PC-3 (cell line): ENCODE data around the gene PLXNA4. TPM values are rescaled to one million over a fixed set of nuclear protein-coding genes. Genes with fewer than 3 reads are reported as not detected.

Experiments used
- ATAC-seq: fragments of 200-7000 bp; cut with Tn5 transposase; 2 replicates; pipeline ENCODE4 v1.9.1; 2020; ENCODE audit warnings: mild to moderate bottlenecking, moderate library complexity
- BruUV-seq: library from RNA; stranded (reverse); fragments of 400-500 nt; replicated peaks from 2 replicates; lab custom pipeline; 2021; lab: Mats Ljungman, UMichigan
- CTCF ChIA-PET: fragments of 300-600 bp; sonication (Branson Sonifier 250); formaldehyde crosslinking; loops from one replicate; lab custom pipeline; 2022; ENCODE audit warnings: antibody characterized with exemption; lab: Charles Lee
- POLR2A ChIA-PET: fragments of 300-600 bp; sonication (Branson Sonifier 250); formaldehyde crosslinking; loops from one replicate; lab custom pipeline; 2022; ENCODE audit warnings: antibody characterized with exemption; ENCODE audit not compliant: unreplicated experiment; lab: Charles Lee
- DNase-seq: peaks from one replicate; pipeline ENCODE4 v3.0.0-alpha.2; 2015
- H2AFZ ChIP-seq: fragments of 300-600 bp; sonication (generic); 2 replicates; pipeline ENCODE4 v1.6.0; 2016; ENCODE audit warnings: antibody characterized with exemption, low read length
- H3F3A ChIP-seq: fragments of 300-600 bp; sonication (generic); one replicate; pipeline ENCODE4 v1.6.0; 2017; ENCODE audit warnings: antibody characterized with exemption, low read length, control low read depth, mild to moderate bottlenecking; ENCODE audit not compliant: unreplicated experiment
- H3K27ac ChIP-seq: fragments of 300-600 bp; sonication (generic); 2 replicates; pipeline ENCODE4 v1.5.1; 2016; ENCODE audit warnings: mild to moderate bottlenecking, low read length
- H3K27me3 ChIP-seq: fragments of 300-600 bp; sonication (generic); 2 replicates; pipeline ENCODE4 v1.6.1; 2016; ENCODE audit warnings: low read length, mixed read lengths
- H3K36me3 ChIP-seq: fragments of 300-600 bp; sonication (generic); 2 replicates; pipeline ENCODE4 v1.6.1; 2016; ENCODE audit warnings: low read depth, mixed run types, low read length, mixed read lengths
- H3K4me1 ChIP-seq: fragments of 300-600 bp; sonication (generic); 2 replicates; pipeline ENCODE4 v1.5.1; 2016; ENCODE audit warnings: low read length; ENCODE audit not compliant: insufficient read depth
- H3K4me2 ChIP-seq: fragments of 300-600 bp; sonication (generic); 2 replicates; pipeline ENCODE4 v1.6.0; 2016; ENCODE audit warnings: low read length
- H3K4me3 ChIP-seq: fragments of 300-600 bp; sonication (generic); 2 replicates; pipeline ENCODE4 v1.5.1; 2016; ENCODE audit warnings: mild to moderate bottlenecking, low read length, mixed read lengths
- H3K79me2 ChIP-seq: fragments of 300-600 bp; sonication (generic); 2 replicates; pipeline ENCODE4 v1.6.1; 2017; ENCODE audit warnings: low read length, mixed read lengths
- H3K9ac ChIP-seq: fragments of 300-600 bp; sonication (generic); 2 replicates; pipeline ENCODE4 v1.6.0; 2016; ENCODE audit warnings: mild to moderate bottlenecking, low read length
- H3K9me2 ChIP-seq: fragments of 300-600 bp; sonication (generic); replicated peaks from 2 replicates; pipeline ENCODE4 v1.6.1; 2016; ENCODE audit warnings: mixed run types, low read length, mixed read lengths
- H3K9me3 ChIP-seq: fragments of 300-600 bp; sonication (generic); 2 replicates; pipeline ENCODE4 v1.6.1; 2016; ENCODE audit warnings: low read length, mixed read lengths
- H4K20me1 ChIP-seq: fragments of 300-600 bp; sonication (generic); 2 replicates; pipeline ENCODE4 v1.6.1; 2016; ENCODE audit warnings: low read length, mixed read lengths
- CTCF ChIP-seq: fragments of 300-600 bp; sonication (generic); conservative IDR thresholded peaks from 2 replicates; pipeline ENCODE4 v1.5.1; 2017; ENCODE audit warnings: antibody characterized with exemption, low read depth, mild to moderate bottlenecking, low read length
- EZH2 ChIP-seq: fragments of 300-600 bp; sonication (generic); IDR thresholded peaks from one replicate; pipeline ENCODE4 v1.6.1; 2017; ENCODE audit warnings: antibody characterized with exemption, mild to moderate bottlenecking, low read length; ENCODE audit not compliant: unreplicated experiment
- EZH2phosphoT487 ChIP-seq: fragments of 300-600 bp; sonication (generic); IDR thresholded peaks from 2 replicates; pipeline ENCODE4 v1.6.1; 2018; ENCODE audit warnings: mild to moderate bottlenecking, antibody characterized with exemption, low read length, borderline replicate concordance
- intact Hi-C: fragments of 100-400 bp; cut with micrococcal nuclease; formaldehyde crosslinking; loops from 2 replicates; pipeline ENCODE4 v1.9.0; 2023
- total RNA-seq: library from RNA; depleted of rRNA; stranded (reverse); fragments of >200 nt; gene quantifications from 2 replicates; pipeline ENCODE4 v1.2.3, GENCODE V29; 2014

The PLXNA4 gene
- total RNA-seq, 1 experiment from 2014 or later, result 1.2 TPM

GRCh38 chr7:132243051-132243450, 333.2 kb downstream of the PLXNA4 start:
- Histone ChIP-seq H3K4me2 (no peak overlapping the region), H3K4me3 (no peak overlapping the region), H3F3A (no peaks in the 10 kb centered on the region), H3K9ac (no peak overlapping the region), H2AFZ (no peak overlapping the region), H3K79me2 (no peaks in the 10 kb centered on the region), H3K27me3 (peaks cover 18% of the 10 kb centered on the region; the same call in 1 of the 2 replicates), H4K20me1 (no peaks in the 10 kb centered on the region), H3K9me3 (no peaks in the 10 kb centered on the region), H3K27ac (no peak overlapping the region), H3K9me2 (no peaks in the 10 kb centered on the region), H3K4me1 (no peaks in the 10 kb centered on the region), H3K36me3 (no peaks in the 10 kb centered on the region)
- CTCF ChIA-PET, result no interaction called here
- TF ChIP-seq CTCF (no peak), EZH2 (no peak), EZH2phosphoT487 (no peak)
- DNase-seq (no peak), ATAC-seq (no peak)
- BruUV-seq, result no TSS peak
- POLR2A ChIA-PET, result no interaction called here
- intact Hi-C loops, result no loop called here

GRCh38 chr7:132242192-132242812, 334.0 kb downstream of the PLXNA4 start:
- Histone ChIP-seq H3K36me3 (no peaks in the 10 kb centered on the region), H2AFZ (no peak overlapping the region), H3K9me2 (no peaks in the 10 kb centered on the region), H3K79me2 (no peaks in the 10 kb centered on the region), H3K4me3 (no peak overlapping the region), H3K9me3 (no peaks in the 10 kb centered on the region), H4K20me1 (no peaks in the 10 kb centered on the region), H3K27me3 (peaks cover 18% of the 10 kb centered on the region; the same call in 1 of the 2 replicates), H3K9ac (no peak overlapping the region), H3F3A (no peaks in the 10 kb centered on the region), H3K27ac (no peak overlapping the region), H3K4me1 (no peaks in the 10 kb centered on the region), H3K4me2 (no peak overlapping the region)
- ATAC-seq (no peak), DNase-seq (no peak)
- no TSS peak for BruUV-seq
- intact Hi-C loops, result no loop called here
- CTCF ChIA-PET, result no interaction called here
- TF ChIP-seq EZH2, result no peak
- TF ChIP-seq CTCF, result no peak
- no peak for TF ChIP-seq EZH2phosphoT487
- POLR2A ChIA-PET, result no interaction called here

GRCh38 chr7:132240821-132241422, 335.3 kb downstream of the PLXNA4 start:
- CTCF ChIA-PET, result no interaction called here

More at GRCh38 chr7:132240821-132241422, 335.3 kb downstream of the PLXNA4 start:
- H3K4me3 ChIP-seq, result no peak overlapping the region
- no peaks in the 10 kb centered on the region for H3K9me3 ChIP-seq
- TF ChIP-seq EZH2phosphoT487, result no peak
- no peak overlapping the region for H3K9ac ChIP-seq
- H3K9me2 ChIP-seq, result no peaks in the 10 kb centered on the region
- POLR2A ChIA-PET, result no interaction called here
- no peak overlapping the region for H3K4me2 ChIP-seq
- no peaks in the 10 kb centered on the region for H3K36me3 ChIP-seq
- no peak overlapping the region for H2AFZ ChIP-seq
- DNase-seq, result no peak
- no peak for ATAC-seq
- H4K20me1 ChIP-seq, result no peaks in the 10 kb centered on the region
- BruUV-seq, result no TSS peak
- no peaks in the 10 kb centered on the region for H3K4me1 ChIP-seq
- H3K27ac ChIP-seq, result no peak overlapping the region
- H3K27me3 ChIP-seq, result peaks cover 18% of the 10 kb centered on the region; the same call in 1 of the 2 replicates
- H3F3A ChIP-seq, result no peaks in the 10 kb centered on the region
- intact Hi-C loops, result no loop called here
- H3K79me2 ChIP-seq, result no peaks in the 10 kb centered on the region
